Glutamatergic neuron (in vitro differentiated cells): Measurements from ENCODE around the gene ACAP1. TPM values are rescaled to one million over a fixed set of nuclear protein-coding genes. Genes with fewer than 3 reads are reported as not detected.

Source experiments
- DNase-seq: peaks from one replicate; pipeline ENCODE4 v3.0.0; 2022
- H3K27ac Mint-ChIP-seq: one replicate; pipeline ENCODE4 v1.8.0; 2020; ENCODE audit warnings: mild to moderate bottlenecking, mixed read lengths, inconsistent platforms; ENCODE audit not compliant: unreplicated experiment
- H3K27me3 Mint-ChIP-seq: one replicate; pipeline ENCODE4 v1.8.0; 2020; ENCODE audit warnings: mild to moderate bottlenecking, moderate library complexity, mixed read lengths, inconsistent platforms; ENCODE audit not compliant: unreplicated experiment
- H3K36me3 Mint-ChIP-seq: one replicate; pipeline ENCODE4 v1.8.0; 2020; ENCODE audit warnings: mild to moderate bottlenecking, mixed read lengths, inconsistent platforms; ENCODE audit not compliant: unreplicated experiment
- H3K4me1 Mint-ChIP-seq: one replicate; pipeline ENCODE4 v1.8.0; 2020; ENCODE audit warnings: mild to moderate bottlenecking, low read depth, mixed read lengths, inconsistent platforms; ENCODE audit not compliant: unreplicated experiment
- H3K4me3 Mint-ChIP-seq: one replicate; pipeline ENCODE4 v1.8.0; 2020; ENCODE audit warnings: mild to moderate bottlenecking, mixed read lengths, inconsistent platforms; ENCODE audit not compliant: unreplicated experiment
- H3K9me3 Mint-ChIP-seq: one replicate; pipeline ENCODE4 v1.8.0; 2020; ENCODE audit warnings: mild to moderate bottlenecking, moderate library complexity, mixed read lengths, inconsistent platforms; ENCODE audit not compliant: unreplicated experiment
- total RNA-seq: library from RNA; stranded (reverse); fragmentation: NEBNext Ultra II Directional; extraction: Animal tissue kit (Norgen Biotek cat#: 25700); gene quantifications from one replicate; pipeline ENCODE4 v1.2.1, GENCODE V29; 2021; ENCODE audit not compliant: unreplicated experiment
- TF ChIP-seq, protein P1 (sequence below): fragments of 200-600 bp; sonication (generic); IDR thresholded peaks from one replicate; pipeline ENCODE4 v1.5.0; 2021; ENCODE audit not compliant: partially characterized antibody, unreplicated experiment

The ACAP1 gene
- total RNA-seq, 1 donor from 2014 or later: not detected

DNA sequence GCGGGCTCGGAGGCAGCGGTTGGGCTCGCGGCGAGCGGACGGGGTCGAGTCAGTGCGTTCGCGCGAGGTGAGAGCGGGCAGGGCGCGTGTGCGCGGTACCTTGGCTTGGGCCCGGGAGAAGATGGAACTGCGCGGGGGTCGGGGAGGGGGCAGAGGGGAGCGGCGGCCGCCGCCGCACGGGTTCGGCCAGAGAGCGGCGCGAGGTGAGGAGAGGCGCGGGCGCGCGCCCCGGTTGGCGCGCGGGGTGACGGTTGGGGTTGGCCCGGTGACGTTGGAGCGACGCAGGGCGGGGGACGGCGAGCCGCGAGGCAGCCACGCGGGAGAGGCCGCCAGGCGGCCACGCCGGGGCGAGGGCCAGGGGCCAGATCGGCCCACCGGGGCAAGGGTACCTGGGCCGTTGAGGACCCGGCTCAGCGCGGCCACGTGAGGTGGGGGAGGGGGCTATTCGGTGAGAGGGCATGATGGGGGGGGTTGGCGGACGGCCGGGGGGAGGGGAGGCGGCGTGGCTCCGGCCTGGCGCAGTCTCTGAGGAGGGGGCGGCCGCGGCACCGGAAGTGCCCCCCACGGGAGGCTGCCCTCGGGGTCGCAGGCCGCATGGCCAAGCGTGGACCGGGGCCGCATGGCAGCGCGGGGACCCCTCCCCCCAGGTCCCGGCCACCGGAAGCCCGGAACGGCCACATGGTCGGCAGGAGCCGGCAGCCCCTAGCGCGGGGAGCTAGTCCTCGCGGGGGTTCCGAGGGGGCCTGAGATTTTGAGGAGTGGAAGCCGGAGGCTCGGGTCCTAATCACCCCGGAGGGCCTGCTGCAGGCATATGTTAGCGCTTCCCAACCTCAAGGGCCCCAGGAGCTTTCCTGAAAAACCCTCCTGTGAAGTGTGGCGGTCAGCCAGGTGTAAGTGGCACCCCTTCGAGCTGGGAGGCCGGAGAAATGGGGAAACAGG, 28.4 kb upstream of the ACAP1 start:
- peaks cover 10% of the 10 kb centered on the region for H3K36me3 Mint-ChIP-seq
- peak; percentile 60 for DNase-seq
- peaks cover 11% of the 10 kb centered on the region for H3K4me1 Mint-ChIP-seq
- H3K4me3 Mint-ChIP-seq: peak overlapping the region; percentile 99
- H3K27ac Mint-ChIP-seq: peak overlapping the region; percentile 99
- TF ChIP-seq, protein P1, sequence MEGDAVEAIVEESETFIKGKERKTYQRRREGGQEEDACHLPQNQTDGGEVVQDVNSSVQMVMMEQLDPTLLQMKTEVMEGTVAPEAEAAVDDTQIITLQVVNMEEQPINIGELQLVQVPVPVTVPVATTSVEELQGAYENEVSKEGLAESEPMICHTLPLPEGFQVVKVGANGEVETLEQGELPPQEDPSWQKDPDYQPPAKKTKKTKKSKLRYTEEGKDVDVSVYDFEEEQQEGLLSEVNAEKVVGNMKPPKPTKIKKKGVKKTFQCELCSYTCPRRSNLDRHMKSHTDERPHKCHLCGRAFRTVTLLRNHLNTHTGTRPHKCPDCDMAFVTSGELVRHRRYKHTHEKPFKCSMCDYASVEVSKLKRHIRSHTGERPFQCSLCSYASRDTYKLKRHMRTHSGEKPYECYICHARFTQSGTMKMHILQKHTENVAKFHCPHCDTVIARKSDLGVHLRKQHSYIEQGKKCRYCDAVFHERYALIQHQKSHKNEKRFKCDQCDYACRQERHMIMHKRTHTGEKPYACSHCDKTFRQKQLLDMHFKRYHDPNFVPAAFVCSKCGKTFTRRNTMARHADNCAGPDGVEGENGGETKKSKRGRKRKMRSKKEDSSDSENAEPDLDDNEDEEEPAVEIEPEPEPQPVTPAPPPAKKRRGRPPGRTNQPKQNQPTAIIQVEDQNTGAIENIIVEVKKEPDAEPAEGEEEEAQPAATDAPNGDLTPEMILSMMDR: no peak
- H3K9me3 Mint-ChIP-seq: peaks cover 21% of the 10 kb centered on the region
- peaks cover 13% of the 10 kb centered on the region for H3K27me3 Mint-ChIP-seq

DNA sequence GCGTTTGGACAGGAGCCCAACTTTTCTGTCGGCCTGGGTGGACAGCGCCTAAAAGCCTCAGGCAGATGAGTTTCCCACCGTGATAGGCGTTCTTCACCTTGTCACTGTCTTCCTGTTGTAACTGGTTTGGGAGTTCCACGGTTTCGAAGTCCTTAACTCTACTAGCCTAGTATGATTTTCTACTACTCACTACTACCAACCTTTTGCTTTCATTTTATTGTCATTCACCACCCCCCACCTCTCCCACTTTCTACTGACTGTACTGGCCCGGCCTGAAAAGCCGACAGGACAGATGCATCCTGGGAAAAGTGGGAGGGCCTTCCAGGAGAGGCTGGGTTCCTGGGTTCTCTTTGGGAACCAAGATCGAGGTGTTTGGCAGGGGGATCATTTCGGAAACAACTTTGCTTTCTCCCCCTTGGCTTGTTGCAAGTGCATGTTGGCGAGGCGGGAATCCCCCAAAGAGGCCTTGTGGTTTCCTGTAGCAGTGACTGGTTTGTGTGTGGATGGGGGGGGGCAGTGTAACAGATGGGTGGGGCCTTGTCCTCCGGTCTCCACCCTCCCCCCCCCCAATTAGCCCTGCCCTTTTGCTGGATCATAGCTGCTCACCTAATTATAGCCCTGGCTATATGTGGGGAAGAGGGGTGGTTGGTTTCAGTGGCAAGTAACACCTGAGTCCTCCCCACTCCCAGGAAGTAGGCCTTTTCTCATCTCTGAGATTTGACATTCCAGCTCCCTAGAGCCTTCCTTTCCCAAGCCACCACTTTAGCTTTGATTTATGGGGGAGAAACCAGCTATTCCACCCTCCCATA, 27.5 kb upstream of the ACAP1 start:
- Mint-ChIP-seq H3K4me3 (peak overlapping the region; percentile 99), H3K4me1 (peaks cover 11% of the 10 kb centered on the region), H3K36me3 (peaks cover 10% of the 10 kb centered on the region), H3K9me3 (peaks cover 21% of the 10 kb centered on the region), H3K27ac (peak overlapping the region; percentile 99), H3K27me3 (peaks cover 13% of the 10 kb centered on the region)
- TF ChIP-seq, protein P1: no peak
- DNase-seq: peak; percentile 69

DNA sequence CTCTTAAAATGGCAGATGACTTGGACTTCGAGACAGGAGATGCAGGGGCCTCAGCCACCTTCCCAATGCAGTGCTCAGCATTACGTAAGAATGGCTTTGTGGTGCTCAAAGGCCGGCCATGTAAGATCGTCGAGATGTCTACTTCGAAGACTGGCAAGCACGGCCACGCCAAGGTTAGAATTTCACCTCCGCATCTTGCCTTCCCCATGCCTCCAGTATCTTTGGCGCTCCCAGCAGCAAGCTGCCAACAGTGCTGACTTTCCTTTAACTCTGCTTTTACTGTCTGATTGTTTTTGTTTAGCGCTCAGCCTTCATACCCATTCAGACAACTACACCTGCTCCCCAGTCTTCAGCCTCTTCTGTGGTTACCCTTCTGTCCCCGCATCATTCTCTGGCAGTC, 26.7 kb upstream of the ACAP1 start:
- Mint-ChIP-seq H3K4me1 (peaks cover 18% of the 10 kb centered on the region), H3K4me3 (peak overlapping the region; percentile 99), H3K36me3 (peaks cover 10% of the 10 kb centered on the region), H3K27ac (peak overlapping the region; percentile 99), H3K9me3 (peaks cover 28% of the 10 kb centered on the region), H3K27me3 (peaks cover 15% of the 10 kb centered on the region)
- TF ChIP-seq, protein P1: no peak
- no peak for DNase-seq

DNA sequence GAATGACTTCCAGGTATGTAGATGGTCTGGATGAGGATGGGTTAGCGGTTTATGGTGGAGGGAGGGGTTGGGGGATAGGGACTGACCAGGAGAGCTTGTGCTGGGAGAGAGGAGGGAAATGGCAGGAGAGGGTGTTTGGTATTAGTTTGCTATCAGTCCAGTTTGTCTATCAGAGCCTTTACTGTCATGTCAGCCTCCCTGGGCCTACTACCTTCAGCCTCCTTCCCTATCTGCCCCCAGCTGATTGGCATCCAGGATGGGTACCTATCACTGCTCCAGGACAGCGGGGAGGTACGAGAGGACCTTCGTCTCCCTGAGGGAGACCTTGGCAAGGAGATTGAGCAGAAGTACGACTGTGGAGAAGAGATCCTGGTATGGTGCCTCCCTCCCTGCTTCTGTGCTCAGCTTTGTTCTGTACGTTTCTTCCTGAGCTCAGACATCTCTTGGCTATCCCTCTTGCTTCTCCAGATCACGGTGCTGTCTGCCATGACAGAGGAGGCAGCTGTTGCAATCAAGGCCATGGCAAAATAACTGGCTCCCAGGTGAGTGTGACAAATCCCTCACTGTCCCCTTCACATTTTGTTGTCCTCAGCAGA, 25.1 kb upstream of the ACAP1 start:
- Mint-ChIP-seq H3K4me1 (peaks cover 18% of the 10 kb centered on the region), H3K27ac (peak overlapping the region; percentile 17), H3K4me3 (peak overlapping the region; percentile 99), H3K27me3 (peaks cover 15% of the 10 kb centered on the region), H3K36me3 (peaks cover 10% of the 10 kb centered on the region), H3K9me3 (peaks cover 28% of the 10 kb centered on the region)
- TF ChIP-seq, protein P1: no peak
- DNase-seq: no peak
